Effector memory CD4-positive, alpha-beta T cell (primary cell): ENCODE measurements around the gene ELL3.
"Not testable (repeated sequence)": the region's sequence is repeated elsewhere in the genome, so short reads cannot be mapped to it uniquely, and the experiment has no call there.

Source experiments
- DNase-seq, 3 donors: peaks; one replicate each; pipeline ENCODE4 v3.0.0-alpha.2; 2020
- H3K27ac ChIP-seq: 2 replicates; pipeline ENCODE4 v1.7.0; 2013; ENCODE audit warnings: mild to moderate bottlenecking, low read length, moderate library complexity; ENCODE audit not compliant: insufficient read depth, poor library complexity, severe bottlenecking
- H3K27me3 ChIP-seq: replicated peaks from 2 replicates; pipeline ENCODE4 v1.7.0; 2013; ENCODE audit warnings: mild to moderate bottlenecking, low read length; ENCODE audit not compliant: insufficient read depth, control insufficient read depth, poor library complexity, severe bottlenecking
- H3K36me3 ChIP-seq: 2 replicates; pipeline ENCODE4 v1.7.0; 2013; ENCODE audit warnings: mild to moderate bottlenecking, low read length, moderate library complexity; ENCODE audit not compliant: control insufficient read depth, insufficient read depth
- H3K4me1 ChIP-seq: 2 replicates; pipeline ENCODE4 v1.7.0; 2013; ENCODE audit warnings: low read length, mild to moderate bottlenecking; ENCODE audit not compliant: control insufficient read depth, insufficient read depth, poor library complexity, severe bottlenecking
- H3K4me3 ChIP-seq: 2 replicates; pipeline ENCODE4 v1.7.0; 2013; ENCODE audit warnings: low read length, low read depth, mild to moderate bottlenecking; ENCODE audit not compliant: insufficient read depth, poor library complexity, severe bottlenecking
- H3K9me3 ChIP-seq: 2 replicates; pipeline ENCODE4 v1.7.0; 2013; ENCODE audit warnings: mild to moderate bottlenecking, low read length, moderate library complexity; ENCODE audit not compliant: control insufficient read depth

The ELL3 gene

GRCh38 chr15:43728053-43728725, 48.6 kb downstream of the ELL3 start:
- H3K9me3 ChIP-seq, DNase-seq, H3K4me1 ChIP-seq, H3K27ac ChIP-seq, H3K4me3 ChIP-seq, H3K36me3 ChIP-seq, H3K27me3 ChIP-seq: not testable (repeated sequence)

DNA sequence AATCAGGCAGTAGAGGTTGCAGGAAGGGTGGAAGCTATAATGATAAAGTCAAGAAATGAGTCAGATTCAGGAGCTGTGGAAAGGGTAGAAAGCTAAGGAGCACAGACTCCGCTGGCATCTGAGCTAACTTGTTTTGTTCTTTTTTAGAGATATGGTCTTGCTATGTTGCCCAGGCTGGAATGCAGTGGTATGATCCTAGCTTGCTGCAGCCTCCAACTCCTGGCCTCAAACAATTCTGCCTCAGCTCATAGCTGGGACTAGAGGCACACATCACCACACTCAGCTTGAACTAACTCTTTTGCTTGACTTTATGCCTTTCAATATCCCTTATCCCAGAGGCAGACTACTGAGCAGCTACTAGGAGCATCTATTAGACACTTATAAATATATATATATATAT, 50.5 kb downstream of the ELL3 start:
- H3K9me3 ChIP-seq, H3K36me3 ChIP-seq, DNase-seq, H3K27ac ChIP-seq, H3K27me3 ChIP-seq, H3K4me3 ChIP-seq, H3K4me1 ChIP-seq: not testable (repeated sequence)

- Histone ChIP-seq H3K36me3 (no peaks in the 10 kb centered on the region), H3K27me3 (no peaks in the 10 kb centered on the region), H3K27ac (no peak overlapping the region), H3K4me3 (no peak overlapping the region), H3K9me3 (no peaks in the 10 kb centered on the region), H3K4me1 (no peaks in the 10 kb centered on the region)
- DNase-seq = no peak
Measured at GRCh38 chr15:43723151-43723550, 53.6 kb downstream of the ELL3 start.
